CD4-positive, alpha-beta T cell treated with Interleukin-4 for 4 hours (primary cell): ENCODE measurements around the gene CREB3L1.
A peak's percentile ranks its signal among the peaks of the same experiment; 100 is the strongest.

Experiments used
- DNase-seq: peaks from one replicate; pipeline ENCODE4 v3.0.0-alpha.2; 2020

Gene CREB3L1

DNA sequence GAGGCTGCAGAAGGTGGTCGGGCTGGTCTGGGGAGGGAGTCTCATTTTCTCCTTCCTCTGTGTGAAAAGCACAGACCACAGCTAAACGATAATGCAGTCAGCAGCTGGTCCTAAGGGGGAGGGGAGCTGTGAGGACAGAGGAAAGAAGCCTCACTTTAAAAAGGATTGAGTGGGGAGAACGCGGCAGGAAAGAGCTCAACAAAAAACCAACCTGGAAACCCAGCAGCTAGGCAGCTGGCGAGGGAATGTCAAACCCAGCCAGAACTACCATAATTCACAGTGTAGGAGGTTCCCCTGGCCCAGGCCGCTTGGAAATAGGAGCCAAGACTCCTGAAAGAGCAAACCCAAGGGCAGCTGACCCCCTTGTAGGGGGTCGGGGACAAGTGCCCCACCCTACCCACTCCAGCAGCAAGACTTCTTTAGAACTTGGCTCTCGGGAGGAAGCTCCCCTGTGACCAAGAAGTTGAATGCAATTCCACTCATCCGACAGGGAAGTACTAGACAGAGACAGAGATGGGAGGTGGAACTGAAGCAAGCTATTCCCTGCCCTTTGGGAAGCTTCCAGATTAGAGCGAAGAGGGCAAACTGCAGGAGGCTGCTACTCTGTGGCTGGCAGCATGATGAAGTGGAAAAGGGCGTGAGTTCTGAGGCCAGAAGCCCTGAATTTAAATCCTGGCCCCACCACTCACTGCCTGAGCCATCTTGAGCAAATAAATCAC, 53.3 kb downstream of the CREB3L1 start:
- DNase-seq: no peak

DNA sequence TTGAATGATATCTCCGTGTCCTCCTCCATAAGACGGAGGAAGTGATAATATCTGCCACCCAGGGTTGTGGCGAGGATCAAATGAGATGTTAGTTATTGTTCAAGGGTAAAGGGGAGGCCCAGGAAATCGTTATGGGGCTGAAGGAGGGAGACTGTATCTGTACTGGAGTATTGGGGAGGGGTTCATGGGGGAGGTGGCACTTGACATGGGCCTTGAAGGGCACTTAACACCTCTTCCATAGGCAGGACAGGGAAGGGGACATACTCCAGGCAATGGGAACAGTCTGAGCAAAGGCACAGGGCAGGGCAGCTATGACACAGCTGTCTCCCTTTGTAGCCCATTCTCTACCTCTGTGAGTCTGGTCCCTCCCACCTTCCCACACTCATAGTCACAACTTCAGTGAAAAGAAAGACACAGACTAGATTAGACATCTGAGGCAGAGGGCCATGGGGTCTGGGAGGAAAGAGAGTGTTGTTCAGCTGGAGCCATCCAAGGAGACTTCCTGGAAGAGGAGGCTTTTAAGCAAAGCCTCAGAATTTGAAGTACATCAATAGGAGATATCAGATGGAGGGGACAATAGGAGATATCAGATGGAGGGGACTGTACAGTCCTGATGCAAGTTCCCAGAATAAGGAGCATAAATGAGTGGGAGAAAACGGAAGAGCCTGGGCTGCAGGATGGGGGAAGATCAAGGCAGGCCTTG, 54.0 kb downstream of the CREB3L1 start:
- peak; percentile 59 for DNase-seq

DNA sequence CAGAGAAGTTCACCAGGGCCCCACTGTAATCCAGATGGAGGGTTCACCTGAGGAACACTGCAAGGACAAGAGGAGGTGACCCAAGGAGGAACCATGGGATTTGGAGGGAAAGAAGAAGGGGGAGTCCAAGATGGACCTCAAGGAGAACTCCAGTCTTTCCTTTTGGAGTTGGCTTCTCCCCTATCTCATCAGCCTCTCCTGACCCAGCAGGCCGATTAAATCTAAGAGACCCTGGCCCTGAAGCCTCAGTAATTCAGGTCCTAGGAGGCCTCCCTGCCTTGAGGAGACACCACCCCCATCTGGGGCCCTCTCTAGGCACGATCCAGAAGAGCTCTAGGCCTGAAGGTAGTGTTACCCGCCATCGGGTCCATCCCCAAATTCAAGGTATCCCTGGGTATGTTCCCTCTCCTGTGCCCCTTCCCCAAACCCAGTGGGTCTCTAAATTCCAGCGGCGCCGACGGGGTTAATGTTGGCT, 54.7 kb downstream of the CREB3L1 start:
- DNase-seq: no peak

DNA sequence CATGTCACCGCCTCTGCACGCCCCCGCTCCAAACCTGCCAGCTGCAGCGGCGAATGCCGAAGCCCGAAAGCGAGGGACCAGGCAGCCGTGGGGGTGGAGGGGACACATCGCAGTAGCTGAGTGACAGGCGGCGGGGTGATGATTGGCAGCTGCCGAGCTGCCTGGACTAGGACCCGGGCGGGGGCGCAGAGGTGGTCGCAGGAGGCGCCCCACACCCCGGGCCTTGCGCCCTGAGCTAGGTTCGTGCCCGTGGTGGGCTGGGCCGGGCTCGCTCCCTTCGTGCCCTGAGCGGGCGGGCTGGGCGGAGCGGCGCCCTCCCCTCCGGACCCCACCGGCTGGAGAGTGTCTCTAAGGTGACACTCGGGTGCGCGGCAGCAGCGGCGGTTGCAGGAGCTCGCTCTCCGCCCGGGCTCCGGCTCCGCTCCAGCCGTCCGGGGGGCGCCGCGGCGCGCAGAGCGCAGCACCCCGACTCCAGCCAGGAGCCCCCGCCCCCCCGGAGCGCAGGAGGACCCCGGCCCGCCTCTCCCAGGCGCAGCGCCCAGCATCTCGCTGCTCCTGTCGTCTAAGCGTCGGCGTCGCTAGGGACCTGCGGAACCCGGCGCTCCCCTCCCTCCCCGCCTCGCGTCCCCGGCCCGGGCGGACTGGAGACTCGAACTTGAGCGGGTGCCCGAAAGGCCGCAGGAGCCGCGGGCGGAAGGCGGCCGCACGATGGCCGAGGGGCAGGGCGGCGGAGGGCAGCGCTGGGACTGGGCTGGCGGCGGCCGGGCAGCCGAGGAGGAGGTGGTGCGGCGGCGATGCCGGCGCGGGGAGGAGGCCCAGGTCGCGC, 55.3 kb downstream of the CREB3L1 start:
- DNase-seq: no peak

DNA sequence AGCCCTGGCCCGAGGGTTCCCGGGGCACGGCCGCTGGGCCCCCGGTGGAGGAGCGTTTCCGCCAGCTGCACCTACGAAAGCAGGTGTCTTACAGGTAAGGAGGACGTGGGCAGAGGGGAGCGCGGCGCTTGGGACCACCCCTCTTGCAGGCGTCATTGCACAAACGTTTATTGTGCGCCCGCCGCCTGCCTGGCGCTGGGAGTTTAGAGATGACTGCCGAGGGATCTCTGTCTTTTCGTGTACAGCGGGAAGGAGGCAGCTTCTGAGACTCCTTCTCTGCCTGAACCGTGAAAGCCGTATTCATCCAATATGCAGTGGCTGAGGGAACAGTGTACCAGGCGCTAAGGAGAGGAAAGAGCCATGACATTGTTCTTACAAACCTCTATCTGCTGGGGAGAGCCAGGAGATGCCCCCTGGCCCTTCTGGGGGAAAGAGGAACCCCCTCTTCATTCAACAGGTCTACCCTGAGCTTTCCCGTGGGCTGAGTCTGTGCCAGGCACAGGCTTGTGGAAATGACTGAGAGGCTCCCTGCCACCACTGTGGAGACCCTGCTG, 56.0 kb downstream of the CREB3L1 start:
- no peak for DNase-seq

DNA sequence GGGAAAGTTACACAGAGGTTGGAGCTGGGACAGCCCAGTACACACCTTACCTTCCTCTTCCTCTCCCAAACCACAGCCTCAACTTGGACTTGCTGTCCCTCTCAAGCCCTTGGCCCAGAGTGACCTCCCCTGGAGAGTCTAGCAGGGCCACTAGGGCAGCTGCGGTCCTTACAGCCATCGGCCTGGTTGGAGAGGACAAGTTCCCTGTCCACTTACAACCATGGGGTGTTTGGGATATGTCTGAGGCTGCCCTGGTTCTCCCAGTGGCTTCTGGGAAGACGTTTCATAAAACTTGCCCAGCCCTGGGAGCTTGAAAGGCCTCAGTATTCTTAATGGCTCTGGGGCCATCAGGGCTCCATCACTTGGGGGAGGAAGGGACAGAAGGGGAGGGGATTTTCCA, 56.7 kb downstream of the CREB3L1 start:
- no peak for DNase-seq

DNA sequence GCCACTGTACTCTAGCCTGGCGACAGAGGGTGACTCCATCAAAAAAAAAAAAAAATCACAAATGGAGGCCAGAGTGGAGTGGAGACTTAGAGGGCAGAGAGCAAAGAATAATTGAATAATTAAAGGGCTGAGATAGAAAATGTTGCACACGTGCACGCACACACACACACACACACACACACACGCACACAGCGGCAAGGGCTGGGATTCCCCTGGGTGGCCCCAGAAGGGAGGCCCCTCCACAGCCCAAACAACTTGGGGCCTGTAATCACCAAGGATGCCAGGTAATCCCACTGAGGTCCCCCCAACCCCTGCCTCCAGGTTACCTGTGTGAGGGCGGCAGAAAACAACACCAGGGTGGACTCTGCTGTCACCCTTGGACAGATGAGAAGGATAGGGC, 57.8 kb downstream of the CREB3L1 start:
- DNase-seq: no peak

DNA sequence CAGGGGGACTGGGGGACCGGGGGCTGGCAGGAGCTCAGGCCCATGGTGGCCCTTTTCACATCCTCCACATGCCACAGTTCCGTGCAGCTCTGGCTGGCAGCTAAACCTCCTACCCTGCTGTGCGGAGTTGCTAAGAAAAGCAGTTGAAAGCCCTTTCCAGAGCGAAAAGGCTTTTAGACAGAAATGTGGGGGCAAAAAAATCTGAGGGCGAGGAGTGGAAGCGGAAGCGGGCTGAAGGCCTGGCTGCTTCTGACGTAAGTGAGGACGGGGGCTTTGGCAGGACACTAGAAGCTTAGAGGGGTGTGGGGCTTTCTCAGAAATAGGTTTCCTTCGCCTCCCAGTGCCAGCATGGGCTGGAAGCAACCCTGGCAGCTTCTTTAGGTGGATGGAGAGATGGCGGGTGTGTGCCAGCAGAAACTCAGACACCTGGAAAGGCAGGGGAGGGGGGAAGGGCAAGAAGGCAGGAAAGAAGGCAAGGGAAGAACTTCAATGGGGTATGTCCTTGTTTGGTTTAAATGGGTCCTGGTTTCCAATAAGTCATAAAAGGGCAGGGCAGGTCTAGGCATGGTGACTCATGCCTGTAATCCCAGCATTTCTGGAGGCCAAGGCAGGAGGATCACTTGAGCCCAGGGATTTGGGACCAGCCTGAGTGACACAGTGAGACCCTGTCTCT, 58.6 kb downstream of the CREB3L1 start:
- DNase-seq: no peak

DNA sequence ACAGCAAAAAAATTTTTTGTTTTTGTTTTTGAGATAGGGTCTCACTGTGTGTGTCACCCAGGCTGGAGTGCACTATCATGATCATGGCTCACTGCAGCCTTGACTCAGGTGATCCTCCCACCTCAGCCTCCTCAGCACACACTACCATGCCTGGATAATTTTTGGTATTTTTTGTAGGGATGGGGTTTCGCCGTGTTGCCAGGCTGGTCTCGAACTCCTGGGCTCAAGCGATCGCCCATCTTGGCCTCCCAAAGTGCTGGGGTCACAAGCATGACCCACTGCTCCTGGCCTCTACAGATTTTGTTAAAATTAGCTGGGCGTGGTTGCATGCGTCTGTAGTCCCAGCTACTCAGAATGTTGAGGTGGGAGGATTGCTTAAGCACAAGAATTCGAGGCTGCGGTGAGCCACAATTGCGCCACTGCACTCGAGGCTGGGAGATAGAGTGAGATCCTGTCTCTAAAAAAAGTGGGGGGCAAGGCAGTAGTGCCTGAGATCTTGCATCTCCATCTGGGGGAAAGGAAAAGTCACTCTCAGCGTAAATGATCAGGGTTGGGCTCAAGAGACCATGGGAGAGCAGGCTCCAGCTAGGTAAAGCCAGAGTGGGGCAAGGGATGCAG, 59.2 kb downstream of the CREB3L1 start:
- no peak for DNase-seq

DNA sequence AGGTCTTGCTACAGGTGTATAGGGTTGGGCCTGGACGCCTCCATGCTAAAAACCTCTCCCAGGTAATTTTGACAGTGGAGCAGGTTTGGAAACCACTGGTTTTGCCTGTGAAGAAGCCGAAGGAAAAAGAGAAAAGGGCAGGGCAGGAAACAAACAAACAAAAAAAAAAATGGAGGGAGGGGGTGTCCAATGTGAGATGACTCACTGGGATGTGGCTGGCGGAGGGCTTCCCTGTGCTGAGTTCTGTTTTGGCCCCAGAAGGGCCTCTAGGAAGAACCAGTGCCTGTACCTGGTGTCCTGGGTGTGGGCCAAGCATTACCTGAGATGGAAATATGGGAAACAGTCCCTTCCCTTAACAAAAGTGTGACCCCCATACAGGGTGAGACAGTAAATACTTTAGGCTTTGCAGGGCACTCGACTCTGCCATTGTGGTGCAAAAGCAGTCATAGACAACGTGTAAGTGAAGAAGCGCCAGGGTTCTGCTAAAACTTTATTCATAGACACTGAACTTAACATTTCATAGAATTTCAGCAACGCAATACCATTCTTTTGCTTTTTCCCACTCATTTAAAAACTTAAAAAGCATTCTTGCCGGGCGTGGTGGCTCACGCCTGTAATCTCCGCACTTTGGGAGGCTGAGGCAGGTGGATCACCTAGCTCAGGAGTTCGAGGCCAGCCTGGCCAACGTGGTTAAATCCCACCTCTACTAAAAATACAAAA, 60.3 kb downstream of the CREB3L1 start:
- DNase-seq: no peak

DNA sequence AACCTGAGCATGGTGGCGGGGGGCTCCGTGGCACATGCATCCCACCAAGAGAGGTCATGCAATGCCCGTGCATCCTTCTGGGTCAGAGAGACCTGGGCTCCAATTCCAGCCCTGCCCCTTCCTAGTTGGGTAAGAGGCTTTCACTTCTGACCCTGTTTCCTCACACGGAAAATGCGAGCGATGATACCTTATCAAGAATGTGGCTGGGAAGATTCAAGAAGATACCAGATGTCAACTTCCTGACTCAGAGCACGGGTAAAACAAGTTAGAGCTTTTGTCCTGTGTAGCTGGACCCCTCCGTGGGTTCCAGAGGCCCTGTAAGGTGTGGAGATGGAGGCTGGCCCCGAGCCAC, 61.1 kb downstream of the CREB3L1 start:
- DNase-seq: no peak

DNA sequence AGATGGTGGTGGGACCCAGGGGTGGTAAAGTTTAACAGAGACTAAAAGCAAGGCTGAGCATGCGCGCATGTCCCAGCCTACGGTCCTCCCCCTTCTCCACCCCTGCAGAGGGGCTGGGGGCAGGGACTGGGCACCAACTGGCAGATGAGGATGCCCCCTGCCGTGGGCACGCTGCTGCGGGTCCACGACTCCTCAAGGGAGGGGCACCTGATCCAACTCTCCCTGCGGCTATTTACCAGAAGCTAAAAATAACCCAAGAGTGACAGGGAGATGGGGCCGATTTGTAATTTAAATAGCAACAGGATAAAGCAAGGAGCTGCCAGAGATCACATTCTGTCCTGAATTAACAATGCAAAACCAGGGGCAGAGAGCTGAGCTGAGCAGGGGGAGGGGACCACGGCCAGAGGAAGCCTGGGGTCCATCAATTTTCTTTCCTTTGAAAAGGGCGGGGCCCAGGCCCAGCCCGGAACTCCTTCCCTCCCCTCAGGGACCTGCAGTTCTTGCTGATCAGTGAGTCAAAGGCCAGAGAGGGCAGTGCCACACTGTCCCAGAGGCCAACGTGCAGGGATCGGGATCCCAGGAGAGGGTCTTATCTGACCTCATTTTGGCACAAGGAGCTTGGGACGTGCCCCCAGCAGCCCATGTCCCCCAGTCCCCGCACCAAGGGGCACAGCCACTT, 61.7 kb downstream of the CREB3L1 start:
- DNase-seq: no peak

DNA sequence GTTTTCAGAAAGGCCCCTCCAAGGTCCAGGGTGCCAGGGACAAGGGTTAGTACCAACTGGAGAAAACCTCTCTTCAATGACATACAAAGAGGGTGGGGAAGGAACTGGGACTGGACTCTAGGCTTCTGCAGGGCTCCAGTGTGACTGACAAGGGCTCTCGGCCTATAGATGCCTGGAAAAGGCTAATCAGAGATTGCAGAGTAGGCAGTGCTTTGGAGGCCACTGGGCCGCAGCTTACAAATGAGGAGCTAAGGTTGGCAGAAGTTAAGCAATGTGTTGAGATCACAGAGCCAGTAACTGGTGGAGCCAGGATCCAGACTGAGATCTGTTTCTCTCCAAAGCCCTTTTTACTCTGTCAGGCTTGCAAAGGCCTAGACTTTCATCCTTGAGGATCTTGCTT, 62.4 kb downstream of the CREB3L1 start:
- no peak for DNase-seq

DNA sequence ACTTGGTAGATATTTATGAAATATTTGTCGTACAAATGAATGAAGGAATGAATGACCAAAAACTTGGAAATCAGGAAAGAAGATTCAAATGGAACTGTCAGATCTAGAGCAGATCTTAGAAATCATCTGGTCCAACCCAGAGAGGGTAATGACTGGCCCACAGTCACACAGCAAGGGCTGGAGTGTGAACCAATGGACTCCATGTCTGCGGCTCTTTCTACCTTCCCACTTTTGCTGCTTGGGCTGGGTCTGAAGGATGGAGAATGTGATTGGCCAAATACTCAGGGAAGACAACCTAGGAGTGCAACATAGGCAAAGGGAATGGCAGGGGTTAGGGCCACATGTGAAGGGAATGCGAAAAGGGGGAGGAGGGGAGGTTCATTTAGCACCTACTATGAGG, 64.0 kb downstream of the CREB3L1 start:
- DNase-seq: no peak

DNA sequence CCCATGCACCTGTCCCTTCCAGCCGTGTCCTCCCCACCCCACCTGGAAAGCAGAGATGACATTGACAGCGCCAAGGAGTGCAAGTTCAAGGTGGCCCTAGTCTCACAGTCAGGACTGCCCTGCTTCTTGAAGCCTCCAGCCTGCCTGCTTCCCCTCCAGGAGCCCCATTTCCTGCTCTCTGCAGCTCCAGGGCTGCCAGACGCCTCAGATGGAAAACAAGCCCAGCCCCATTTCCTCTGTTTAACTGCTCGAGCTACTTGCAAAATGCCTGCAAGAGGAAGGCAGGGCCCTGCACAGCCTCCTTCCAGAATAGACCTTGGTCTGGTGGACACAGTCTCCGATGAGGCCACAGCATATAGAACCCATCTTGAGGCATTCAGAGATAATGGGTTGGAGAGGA, 64.8 kb downstream of the CREB3L1 start:
- no peak for DNase-seq

DNA sequence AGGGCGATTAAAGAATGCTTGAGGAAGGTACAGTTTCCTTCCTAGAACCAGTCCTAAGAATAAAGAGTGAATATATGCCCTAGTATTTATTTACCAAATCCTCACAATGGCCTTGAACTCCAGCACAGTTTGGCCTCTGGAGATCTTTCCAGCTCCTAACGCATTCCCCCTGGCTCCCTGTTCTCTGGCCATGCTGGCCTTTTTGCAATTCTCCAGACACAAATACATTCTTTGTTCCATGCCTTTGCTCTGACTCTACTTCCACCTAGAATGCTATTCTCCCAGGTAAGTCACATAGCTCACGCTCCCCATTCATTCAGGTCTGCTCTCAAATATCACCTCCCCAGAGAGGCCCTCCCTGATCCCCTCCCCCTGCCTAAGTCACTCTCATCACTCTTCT, 66.1 kb downstream of the CREB3L1 start:
- DNase-seq: no peak

DNA sequence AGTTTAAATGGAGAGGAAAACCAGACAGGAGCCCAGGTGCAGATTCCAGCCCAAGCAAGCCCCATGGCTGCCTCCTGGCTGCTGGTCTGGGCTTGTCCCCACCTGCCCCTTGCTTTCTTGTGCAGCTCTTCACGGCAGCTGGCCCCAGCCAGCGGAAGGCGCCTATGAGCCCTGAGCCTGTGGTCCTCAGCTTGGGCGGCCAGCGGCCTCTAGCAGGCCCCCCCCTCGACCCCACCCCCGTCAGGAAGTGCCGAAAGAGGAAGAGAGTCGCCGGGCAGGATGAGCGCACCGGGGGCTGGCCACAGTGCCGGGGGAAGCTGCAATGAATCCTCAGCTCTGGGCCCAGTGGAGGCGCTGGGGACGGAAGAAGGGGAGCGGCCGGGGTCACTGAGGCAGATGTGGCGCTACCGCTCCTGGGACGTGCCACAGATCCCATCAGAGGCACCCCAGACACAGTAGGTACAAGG, 67.7 kb downstream of the CREB3L1 start:
- no peak for DNase-seq

DNA sequence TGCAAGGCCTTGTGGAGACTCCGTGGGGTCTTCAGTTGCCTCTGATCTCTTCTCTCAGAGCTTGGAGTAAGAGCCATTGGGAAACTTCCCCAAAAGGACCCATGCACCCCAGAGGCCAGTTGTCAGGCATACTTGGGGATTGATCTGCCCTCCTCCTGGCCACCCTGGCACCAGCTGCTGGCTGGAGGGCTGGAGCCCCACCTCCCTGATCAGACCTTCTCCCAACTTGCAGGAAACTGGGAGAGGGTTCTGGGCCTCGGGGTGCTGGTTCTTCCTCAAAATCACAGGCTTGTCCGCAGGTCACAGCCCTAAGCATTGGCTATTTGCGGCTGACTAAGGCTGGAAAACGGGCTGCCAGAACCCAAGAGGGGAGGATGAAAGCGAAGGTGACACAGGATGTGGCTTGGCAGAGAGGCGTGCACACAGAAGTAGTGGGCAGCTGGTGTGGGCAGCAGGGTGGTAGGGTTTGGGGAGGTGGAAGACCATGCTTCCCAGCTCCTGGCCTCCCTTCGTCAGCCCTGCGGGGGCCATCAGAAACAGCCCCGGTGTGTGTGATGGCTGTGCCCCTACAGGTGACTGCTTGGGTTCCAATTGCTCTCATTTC, 68.5 kb downstream of the CREB3L1 start:
- DNase-seq: no peak

DNA sequence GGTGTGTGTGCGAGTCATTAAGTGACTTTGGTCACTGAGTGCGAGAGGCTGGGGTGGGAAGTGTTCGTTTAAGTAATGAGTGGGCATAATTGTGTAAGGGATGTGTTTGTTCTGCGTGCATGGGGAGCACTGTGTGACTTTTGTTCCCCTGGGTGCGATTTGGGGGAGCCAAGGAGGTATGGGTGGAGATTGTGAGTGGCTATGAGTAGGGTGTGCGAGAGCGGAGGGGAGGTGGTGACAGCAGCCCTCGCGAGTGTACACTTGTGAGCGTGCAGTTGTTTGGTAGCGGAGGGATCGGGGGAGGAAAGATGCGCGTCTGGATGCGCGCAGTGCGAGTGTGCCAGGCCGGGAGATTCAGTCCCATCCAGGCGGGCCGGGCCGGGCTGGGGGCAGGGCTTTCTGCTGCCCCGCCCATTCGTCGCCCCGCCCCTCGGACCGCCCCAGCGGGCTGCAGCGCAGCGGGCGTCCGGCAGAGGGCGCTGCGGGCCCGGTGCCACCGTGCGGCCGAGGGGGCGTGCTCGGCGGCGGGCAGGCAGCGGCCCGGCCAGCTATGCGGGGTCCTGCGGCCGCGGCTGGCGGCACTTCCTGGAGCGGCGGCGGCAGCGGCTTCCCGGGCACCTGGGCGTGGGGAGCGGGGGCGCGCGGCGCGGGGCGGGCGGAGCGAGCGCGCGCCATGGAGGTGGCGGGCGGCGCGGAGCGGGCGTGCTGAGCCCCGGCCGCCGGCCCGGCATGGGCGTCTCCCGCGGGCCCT, 69.6 kb downstream of the CREB3L1 start, which contains the start of gene DGKZ:
Gene DGKZ, plus strand, starts transcription at position 578 of the 751 bp plus-strand sequence. CDS start 197 bp downstream, outside the sequence.
- DNase-seq: peak; percentile 86
